Activated naive CD8-positive, alpha-beta T cell treated with anti-CD3 and anti-CD28 coated beads for 36 hours (primary cell): Measurements from ENCODE around the gene CCN2. TPM values are rescaled to one million over a fixed set of nuclear protein-coding genes. Genes with fewer than 3 reads are reported as not detected.
A peak's percentile ranks its signal among the peaks of the same experiment; 100 is the strongest.

Experiments used
- DNase-seq: peaks from one replicate; pipeline ENCODE4 v3.0.0; 2021
- H3K27ac Mint-ChIP-seq: one replicate; pipeline ENCODE4 v1.8.0; 2022; ENCODE audit warnings: mild to moderate bottlenecking, moderate library complexity, mixed read lengths
- H3K27me3 Mint-ChIP-seq: one replicate; pipeline ENCODE4 v1.8.0; 2022; ENCODE audit warnings: mild to moderate bottlenecking, mixed read lengths
- H3K36me3 Mint-ChIP-seq: one replicate; pipeline ENCODE4 v1.8.0; 2021; ENCODE audit warnings: mild to moderate bottlenecking, mixed read lengths
- H3K4me1 Mint-ChIP-seq: one replicate; pipeline ENCODE4 v1.8.0; 2021; ENCODE audit warnings: mixed read lengths
- H3K4me3 Mint-ChIP-seq: one replicate; pipeline ENCODE4 v1.8.0; 2022; ENCODE audit warnings: mild to moderate bottlenecking, moderate library complexity, mixed read lengths
- H3K9me3 Mint-ChIP-seq: one replicate; pipeline ENCODE4 v1.8.0; 2022; ENCODE audit warnings: mixed read lengths
- total RNA-seq, 2 experiments: library from RNA; stranded (reverse); gene quantifications; one replicate each; pipeline ENCODE4 v1.2.3, GENCODE V29; 2021

Gene CCN2
- total RNA-seq, 2 experiments from 2014 or later, result not detected

DNA sequence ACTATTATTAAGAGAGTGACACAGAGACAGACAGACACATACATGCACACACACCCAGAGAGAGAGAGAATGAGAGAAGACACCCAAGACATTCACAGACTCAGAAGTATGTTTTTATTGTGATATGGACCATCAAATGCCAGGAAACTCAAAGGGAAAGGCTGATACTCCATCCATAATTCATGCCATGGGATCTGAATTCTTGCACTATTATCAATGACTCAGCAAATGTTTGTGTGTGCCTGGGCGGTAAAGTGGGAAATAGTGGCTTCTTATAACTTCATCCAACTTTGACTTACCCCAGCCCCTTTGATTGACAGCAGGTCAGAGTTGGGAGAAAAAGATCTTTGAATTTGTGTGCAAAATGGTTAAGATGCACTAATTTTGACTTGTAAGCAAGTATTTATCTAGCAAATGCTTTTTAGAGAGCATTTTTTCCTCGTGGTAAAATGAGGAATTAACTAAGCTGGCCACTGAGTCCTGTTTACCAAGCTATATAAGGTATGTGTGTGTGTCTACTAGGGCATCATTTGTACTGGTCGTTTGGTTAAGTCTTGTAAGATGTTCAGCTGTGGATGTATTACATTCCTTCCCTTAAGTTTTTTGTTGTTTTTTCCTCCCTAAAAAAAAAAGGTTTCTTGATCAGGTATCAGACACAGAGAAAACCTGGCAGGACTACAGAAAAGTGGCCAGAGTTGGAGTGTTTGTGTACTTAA is 3.0 kb upstream of the CCN2 start:
- Mint-ChIP-seq H3K4me3 (no peak overlapping the region), H3K27me3 (peaks cover 49% of the 10 kb centered on the region)

DNA sequence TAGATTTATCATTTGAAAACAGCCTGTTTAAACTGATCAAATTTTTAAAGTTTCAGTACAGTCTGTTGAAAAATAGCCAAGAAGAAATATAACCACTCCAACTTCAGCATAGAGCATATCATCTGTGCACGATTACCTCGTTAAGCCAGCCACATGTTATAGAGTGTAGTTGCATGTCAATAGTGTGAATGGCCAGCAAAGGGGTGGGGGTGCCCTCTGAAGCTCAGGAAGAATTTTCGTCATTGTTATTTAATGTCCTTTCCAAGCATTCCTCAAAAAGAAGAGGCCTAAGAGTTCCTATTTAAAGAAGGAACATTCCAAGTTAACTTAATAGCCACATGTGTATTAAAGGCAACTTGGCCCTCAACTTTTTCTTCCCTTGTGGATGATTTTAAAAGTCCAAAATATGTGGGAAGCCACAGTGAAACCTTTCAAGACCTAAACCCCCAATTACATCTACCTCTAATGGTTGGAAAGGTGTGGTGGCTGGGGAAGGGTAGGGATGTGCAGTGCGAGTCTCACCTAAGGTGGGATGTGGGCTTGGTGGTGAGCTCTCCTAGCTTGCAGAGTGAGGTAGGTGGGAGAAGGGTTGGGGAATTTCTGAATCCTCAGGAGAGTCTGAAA is 1.8 kb upstream of the CCN2 start:
- H3K27me3 Mint-ChIP-seq, result peaks cover 61% of the 10 kb centered on the region
- H3K27ac Mint-ChIP-seq, result no peak overlapping the region
- H3K4me1 Mint-ChIP-seq, result peaks cover 7% of the 10 kb centered on the region
- H3K36me3 Mint-ChIP-seq, result no peaks in the 10 kb centered on the region
- no peak overlapping the region for H3K4me3 Mint-ChIP-seq
- no peaks in the 10 kb centered on the region for H3K9me3 Mint-ChIP-seq
- DNase-seq, result no peak

More for the DNA sequence above, 3.0 kb upstream of the CCN2 start:
- no peak overlapping the region for H3K27ac Mint-ChIP-seq
- H3K36me3 Mint-ChIP-seq, result no peaks in the 10 kb centered on the region
- H3K4me1 Mint-ChIP-seq, result peaks cover 7% of the 10 kb centered on the region
- no peaks in the 10 kb centered on the region for H3K9me3 Mint-ChIP-seq
- DNase-seq, result no peak

DNA sequence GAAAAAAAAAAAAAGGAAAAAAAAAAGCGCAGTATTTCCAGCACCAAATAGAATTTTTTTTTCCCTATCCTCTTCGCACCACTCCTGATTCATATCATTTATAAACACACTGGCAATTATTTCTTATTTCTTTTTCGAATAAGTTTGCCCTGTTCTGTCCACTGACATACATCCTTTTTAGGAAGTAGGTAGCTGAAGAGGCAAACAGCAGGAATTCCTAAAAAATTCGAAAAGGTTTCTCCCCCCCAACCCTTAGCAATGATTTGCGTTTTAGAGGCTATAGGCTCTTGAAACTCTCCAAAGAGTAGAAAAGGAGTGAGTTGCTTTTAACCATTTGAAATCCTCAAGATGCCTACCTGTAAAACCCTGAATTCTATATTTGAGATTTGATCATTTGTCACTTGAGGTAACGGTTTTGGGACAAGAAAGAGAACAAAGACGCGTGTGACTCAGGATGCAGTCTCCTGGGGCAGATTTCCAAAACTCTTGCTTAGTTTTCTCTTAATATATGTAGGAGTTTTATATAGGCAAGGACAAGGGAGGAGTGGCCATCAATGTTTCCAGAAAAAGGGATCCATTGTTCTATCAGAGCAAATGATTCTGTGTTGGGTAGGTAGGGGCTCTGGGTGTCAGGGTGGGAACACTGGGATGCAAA is 531 bp upstream of the CCN2 start:
- no peaks in the 10 kb centered on the region for H3K36me3 Mint-ChIP-seq
- H3K27ac Mint-ChIP-seq, result no peak overlapping the region
- H3K4me3 Mint-ChIP-seq, result peak overlapping the region; percentile 44
- H3K9me3 Mint-ChIP-seq, result no peaks in the 10 kb centered on the region
- peaks cover 7% of the 10 kb centered on the region for H3K4me1 Mint-ChIP-seq
- no peak for DNase-seq
- H3K27me3 Mint-ChIP-seq, result peaks cover 71% of the 10 kb centered on the region

DNA sequence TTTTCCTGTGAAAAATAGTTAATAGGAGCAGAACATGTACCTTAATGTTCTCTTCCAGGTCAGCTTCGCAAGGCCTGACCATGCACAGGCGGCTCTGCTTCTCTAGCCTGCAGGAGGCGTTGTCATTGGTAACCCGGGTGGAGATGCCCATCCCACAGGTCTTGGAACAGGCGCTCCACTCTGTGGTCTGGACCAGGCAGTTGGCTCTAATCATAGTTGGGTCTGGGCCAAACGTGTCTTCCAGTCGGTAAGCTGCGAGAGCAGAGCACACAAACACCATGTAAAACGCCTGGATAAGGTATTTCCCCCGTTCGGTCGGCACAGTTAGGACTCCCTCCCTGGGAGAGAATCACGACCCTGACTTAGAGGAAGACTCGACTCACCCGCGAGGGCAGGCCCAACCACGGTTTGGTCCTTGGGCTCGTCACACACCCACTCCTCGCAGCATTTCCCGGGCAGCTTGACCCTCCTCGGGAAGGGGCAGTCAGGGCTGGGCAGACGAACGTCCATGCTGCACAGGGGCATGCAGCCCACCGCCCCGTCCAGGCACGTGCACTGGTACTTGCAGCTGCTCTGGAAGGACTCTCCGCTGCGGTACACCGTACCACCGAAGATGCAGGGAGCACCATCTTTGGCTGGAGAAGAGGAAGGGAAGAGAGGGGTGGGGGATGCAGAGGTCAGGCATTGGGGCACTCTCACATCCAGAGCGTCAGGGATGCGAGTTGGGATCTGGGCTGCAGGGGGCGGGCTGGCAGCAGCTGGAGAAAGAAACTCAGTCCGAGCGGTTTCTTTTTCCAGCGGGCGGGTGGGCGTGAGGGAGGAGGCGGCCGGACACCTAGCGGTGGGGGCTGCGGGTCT is 1.0 kb downstream of the CCN2 start:
- Mint-ChIP-seq H3K9me3 (no peaks in the 10 kb centered on the region), H3K36me3 (no peaks in the 10 kb centered on the region), H3K4me1 (peaks cover 7% of the 10 kb centered on the region), H3K27ac (no peak overlapping the region), H3K4me3 (peak overlapping the region; percentile 75), H3K27me3 (peaks cover 83% of the 10 kb centered on the region)
- peak; percentile 18 for DNase-seq

DNA sequence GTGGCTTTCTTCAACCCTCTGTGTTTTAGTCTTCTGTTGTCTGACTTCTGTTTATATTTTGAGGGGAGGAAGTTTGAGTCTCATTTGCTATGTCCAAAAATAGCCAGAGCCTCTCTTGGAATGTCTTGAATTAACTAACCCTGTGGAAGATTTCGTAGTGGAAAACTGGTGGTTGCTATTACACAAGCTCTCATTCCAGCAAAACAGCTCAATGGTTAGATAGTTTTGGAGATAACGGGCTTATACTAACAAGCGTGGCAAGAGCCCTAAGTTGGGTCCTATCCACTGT is 1.6 kb downstream of the CCN2 start:
- Mint-ChIP-seq H3K36me3 (no peaks in the 10 kb centered on the region), H3K27me3 (peaks cover 81% of the 10 kb centered on the region), H3K27ac (no peak overlapping the region), H3K9me3 (no peaks in the 10 kb centered on the region), H3K4me1 (peaks cover 7% of the 10 kb centered on the region), H3K4me3 (no peak overlapping the region)
- DNase-seq, result no peak

DNA sequence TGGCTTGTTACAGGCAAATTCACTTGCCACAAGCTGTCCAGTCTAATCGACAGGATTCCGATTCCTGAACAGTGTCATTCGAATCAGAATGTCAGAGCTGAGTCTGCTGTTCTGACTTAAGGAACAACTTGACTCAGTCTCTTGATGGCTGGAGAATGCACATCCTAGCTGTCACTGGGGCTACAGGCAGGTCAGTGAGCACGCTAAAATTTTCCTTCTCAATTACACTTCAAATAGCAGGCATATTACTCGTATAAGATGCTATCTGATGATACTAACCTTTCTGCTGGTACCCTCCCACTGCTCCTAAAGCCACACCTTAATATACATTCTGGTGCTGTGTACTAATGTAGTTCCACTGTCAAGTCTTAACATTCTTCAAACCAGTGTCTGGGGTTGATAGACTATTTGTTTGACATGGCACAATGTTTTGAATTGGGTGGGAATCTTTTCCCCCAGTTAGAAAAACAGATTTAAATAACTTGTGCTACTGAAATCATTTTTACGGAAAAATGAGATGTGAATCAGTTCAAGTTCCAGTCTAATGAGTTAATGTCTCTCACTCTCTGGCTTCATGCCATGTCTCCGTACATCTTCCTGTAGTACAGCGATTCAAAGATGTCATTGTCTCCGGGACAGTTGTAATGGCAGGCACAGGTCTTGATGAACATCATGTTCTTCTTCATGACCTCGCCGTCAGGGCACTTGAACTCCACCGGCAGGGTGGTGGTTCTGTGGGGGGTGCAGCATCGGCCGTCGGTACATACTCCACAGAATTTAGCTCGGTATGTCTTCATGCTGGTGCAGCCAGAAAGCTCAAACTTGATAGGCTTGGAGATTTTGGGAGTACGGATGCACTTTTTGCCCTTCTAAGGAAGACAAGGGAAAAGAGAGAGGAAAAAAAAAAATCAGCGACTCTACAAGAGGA is 2.2 kb downstream of the CCN2 start:
- H3K27ac Mint-ChIP-seq, result no peak overlapping the region
- peaks cover 78% of the 10 kb centered on the region for H3K27me3 Mint-ChIP-seq
- DNase-seq, result no peak
- H3K36me3 Mint-ChIP-seq, result no peaks in the 10 kb centered on the region
- H3K9me3 Mint-ChIP-seq, result no peaks in the 10 kb centered on the region
- H3K4me1 Mint-ChIP-seq, result peaks cover 7% of the 10 kb centered on the region
- H3K4me3 Mint-ChIP-seq, result no peak overlapping the region

DNA sequence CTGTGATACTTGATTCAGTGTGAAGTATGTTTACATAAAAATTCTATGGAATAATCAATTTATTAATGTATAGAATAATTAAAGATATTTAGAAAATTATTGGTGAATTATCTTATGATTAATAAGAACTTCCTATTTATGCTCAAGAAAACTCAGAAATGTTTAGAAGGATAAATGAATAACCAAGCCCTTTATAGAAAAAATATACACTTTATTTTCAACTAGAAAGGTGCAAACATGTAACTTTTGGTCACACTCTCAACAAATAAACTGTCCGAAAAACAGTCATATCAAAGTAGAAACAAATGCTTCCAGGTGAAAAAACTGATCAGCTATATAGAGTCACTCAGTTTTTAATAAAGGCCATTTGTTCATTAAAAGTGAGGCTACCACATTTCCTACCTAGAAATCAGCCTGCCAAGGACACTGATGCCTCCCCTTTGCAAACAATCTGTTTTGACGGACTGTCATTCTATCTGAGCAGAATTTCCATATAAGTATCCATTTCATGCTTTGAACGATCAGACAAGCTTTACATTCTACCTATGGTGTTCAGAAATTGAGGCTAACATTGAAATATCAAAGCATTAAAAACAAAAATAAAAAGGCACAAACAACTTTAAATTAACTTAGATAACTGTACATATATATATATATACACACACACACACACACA is 3.0 kb downstream of the CCN2 start:
- Mint-ChIP-seq H3K4me1 (peaks cover 7% of the 10 kb centered on the region), H3K9me3 (no peaks in the 10 kb centered on the region), H3K27me3 (peaks cover 72% of the 10 kb centered on the region), H3K27ac (no peak overlapping the region), H3K36me3 (no peaks in the 10 kb centered on the region), H3K4me3 (no peak overlapping the region)
- DNase-seq, result no peak

DNA sequence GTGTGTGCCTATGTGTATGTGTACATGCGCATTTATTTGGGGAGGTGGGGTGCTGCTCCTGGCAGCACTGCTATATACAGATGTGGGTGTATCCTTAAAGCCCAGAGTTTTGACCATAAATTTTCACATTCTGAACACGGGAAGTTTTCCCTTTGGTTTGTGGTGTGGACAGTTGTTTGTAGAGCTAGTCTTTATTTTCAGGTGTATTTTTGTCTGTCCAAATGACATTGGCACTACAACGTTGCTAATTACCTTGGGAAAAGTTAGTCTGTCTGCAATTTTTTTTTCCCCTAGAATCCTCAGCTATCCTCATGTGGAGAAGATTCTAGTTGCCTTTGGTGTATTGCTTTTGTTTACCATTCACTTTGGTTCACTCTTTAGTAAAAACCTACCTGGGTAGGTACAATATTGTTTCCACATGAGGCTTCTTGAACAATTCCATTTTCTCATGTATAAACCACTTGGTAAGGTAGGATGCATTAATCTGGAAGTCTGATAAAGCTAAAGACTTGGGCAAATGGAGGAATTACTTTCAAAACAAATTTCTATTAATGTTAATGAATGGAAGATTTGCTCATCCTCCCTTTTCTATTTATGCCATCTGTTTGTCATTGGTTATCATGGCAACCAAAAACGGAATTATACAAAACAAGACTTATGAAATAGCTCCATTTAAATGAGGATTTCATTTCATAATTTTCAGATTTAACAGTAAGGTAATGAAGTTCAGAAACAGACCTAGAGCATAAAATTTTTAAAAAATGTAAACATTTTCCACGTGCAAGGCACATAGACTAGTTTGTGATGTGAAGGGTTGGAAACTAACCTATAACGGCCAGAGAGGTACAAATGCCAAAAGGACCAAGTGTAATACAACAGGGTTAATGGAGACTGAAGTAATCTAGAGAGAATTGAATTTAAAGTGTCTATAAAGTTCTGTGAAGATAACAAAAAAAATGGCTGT is 3.9 kb downstream of the CCN2 start:
- DNase-seq, result no peak
- Mint-ChIP-seq H3K9me3 (no peaks in the 10 kb centered on the region), H3K36me3 (no peaks in the 10 kb centered on the region), H3K27ac (no peak overlapping the region), H3K4me1 (peaks cover 7% of the 10 kb centered on the region), H3K27me3 (peaks cover 63% of the 10 kb centered on the region), H3K4me3 (no peak overlapping the region)

DNA sequence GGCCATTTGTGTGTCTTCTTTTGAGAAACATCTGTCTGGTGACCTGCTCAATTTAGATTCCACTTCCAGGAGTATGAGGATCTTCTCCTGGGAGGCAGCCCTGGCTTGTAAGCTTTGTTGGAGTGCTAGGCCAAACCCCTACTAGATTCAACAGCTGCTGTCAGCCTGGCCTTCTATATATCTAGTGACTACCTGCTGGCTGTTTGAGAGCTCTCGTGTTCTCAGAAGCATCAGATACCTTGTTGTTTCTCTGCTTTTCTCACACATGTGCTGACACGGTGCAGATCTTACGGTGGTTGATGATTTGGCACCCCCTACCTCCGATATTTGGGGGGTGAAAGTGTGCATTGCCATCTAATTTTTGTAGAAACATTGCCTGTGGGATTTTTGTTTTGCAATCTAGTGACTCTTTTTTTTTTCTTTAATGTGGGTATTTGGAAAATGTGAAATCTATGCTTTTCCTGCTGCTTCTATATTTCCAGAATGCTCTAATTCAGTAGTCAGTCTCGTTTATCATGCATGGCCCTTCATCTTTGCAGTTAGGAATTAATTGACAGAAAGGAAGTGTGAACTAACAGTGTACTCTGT is 4.7 kb downstream of the CCN2 start:
- DNase-seq, result no peak
- no peaks in the 10 kb centered on the region for H3K9me3 Mint-ChIP-seq
- H3K27ac Mint-ChIP-seq, result no peak overlapping the region
- H3K4me3 Mint-ChIP-seq, result no peak overlapping the region
- peaks cover 7% of the 10 kb centered on the region for H3K4me1 Mint-ChIP-seq
- H3K27me3 Mint-ChIP-seq, result peaks cover 56% of the 10 kb centered on the region
- H3K36me3 Mint-ChIP-seq, result no peaks in the 10 kb centered on the region

DNA sequence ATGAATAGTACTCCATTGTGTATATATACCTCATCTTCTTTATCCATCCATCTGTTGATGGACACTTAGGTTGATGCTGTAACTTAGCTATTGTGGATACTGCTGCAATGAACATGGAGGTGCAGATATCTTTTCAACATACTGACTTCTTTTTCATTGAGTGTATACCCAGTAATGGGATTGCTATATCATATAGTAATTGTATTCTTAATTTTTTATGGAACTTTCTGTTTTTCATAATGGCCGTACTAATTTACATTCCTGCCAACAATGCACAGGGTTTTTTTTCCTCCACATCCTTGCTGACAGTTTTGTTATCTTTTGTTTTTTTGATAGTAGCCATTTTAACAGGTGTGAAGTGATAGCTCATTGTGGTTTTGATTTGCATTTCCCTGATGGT is 5.2 kb downstream of the CCN2 start:
- Mint-ChIP-seq H3K36me3 (no peaks in the 10 kb centered on the region), H3K27me3 (peaks cover 50% of the 10 kb centered on the region), H3K4me3 (no peak overlapping the region), H3K4me1 (peaks cover 7% of the 10 kb centered on the region), H3K27ac (no peak overlapping the region), H3K9me3 (no peaks in the 10 kb centered on the region)
- DNase-seq, result no peak

DNA sequence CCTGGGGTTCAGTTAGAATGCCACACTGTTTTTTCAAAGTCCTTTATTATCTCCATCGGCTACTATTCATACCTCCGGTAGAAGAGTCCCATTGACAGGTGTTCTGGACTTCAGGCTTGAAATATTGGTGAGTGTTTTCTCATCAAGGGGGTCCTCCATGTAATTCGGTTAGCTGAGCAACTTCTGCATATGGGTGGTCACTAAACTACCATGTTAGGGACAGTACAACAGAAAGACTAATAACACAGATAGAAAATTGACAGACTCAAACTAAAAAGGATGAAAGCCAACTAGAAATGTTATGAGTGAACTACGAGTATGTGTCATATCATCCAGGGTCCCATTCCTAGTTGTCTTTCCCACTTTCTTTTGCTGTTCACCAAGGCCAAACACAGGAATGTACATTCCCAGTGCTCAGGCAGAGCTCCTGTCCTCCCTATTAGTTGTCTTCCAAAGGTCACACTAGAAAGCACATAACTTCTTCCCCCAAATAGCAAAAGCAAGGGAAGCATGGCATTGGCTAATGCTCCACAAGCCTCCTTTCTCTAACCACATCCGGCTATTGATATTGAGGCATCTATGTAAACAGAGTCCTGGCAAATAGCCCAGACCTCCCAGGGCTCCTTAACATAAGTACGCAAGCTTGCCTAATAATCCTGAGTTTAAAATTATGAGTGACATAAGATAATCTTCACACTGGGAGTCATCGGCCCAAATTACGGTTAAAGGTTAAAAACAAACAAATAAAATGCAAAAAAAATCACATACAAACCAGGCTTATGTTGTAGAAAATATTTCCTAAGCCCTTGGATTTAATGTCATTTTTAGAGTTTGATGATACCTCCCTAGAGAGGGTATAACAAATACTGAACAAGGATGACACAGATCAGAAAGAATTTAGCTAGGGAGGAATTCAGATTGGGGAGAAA is 13.2 kb downstream of the CCN2 start:
- H3K27me3 Mint-ChIP-seq, result peaks cover 27% of the 10 kb centered on the region
- no peaks in the 10 kb centered on the region for H3K4me1 Mint-ChIP-seq
- DNase-seq, result no peak
- H3K4me3 Mint-ChIP-seq, result no peak overlapping the region
- H3K27ac Mint-ChIP-seq, result no peak overlapping the region
- H3K9me3 Mint-ChIP-seq, result no peaks in the 10 kb centered on the region
- no peaks in the 10 kb centered on the region for H3K36me3 Mint-ChIP-seq

DNA sequence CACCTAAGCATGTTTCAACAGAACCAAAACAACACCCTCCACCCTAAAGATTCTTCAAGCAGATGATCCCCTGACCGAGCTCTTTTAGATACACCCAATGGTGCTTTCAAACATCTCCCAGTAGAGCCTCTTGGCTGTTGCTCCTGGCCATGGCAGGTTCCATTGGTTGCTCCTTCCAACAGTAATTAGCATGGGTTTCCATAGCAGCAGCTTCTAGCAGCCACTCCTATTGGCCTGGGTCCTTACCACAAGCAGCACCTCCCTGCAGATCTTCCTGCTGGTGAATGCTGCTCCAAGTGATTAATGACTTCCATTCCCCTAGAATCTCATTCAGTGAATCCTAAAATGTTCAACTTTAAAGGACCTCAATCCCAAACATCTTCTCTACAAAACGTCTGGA is 13.9 kb downstream of the CCN2 start:
- H3K9me3 Mint-ChIP-seq, result no peaks in the 10 kb centered on the region

More for the DNA sequence above, 13.9 kb downstream of the CCN2 start:
- Mint-ChIP-seq H3K36me3 (no peaks in the 10 kb centered on the region), H3K27ac (no peak overlapping the region), H3K4me1 (no peaks in the 10 kb centered on the region), H3K27me3 (peaks cover 27% of the 10 kb centered on the region), H3K4me3 (no peak overlapping the region)
- no peak for DNase-seq
